ENCODE measurements around the gene GRID1.

GRID1 gene

DNA sequence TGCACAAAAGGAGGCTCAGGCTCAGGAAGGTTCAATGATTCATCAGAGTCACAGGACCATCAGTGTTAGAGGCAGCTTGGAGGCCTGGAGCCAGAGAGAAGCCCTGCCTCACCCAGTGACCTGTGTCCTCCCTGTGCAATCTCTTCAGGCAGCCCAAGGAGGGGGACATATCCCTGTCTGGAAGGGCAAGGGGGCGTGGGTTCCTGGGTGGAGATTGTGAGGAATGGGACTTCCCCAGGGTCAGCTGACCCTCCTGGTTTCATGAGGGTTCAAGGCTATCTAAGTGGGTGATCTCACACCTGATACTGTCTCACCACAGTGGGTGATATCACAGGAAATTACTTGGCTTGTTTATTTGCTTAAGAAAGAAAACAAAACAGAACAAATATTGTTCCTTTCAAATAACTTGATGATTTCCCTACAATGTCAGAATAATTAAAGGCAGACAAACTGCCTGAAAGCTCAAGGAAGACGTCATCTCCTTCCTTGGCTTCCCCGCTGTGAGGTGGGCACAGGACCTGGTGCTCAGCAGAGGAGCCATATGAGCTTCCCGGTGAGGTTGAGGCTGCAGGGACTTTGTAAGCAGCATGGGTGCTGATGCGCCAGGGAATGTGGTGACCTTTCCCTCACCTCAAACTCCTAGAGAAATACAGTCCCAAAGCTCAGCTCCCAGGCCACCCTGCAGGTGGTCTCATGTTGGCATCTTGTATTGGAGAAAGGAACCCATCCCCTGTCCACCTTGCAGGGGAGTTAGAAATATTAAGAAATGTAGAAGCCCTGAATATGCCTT, 763.2 kb downstream of the GRID1 start:
- Mint-ChIP-seq H3K27me3 (ENCODE audit: low read depth) (peaks cover 28% of the 10 kb centered on the region), H3K4me1 (ENCODE audit: low read depth) (peaks cover 13% of the 10 kb centered on the region), H3K27ac (no peak overlapping the region), H3K9me3 (no peaks in the 10 kb centered on the region), H3K36me3 (ENCODE audit: low read depth) (no peaks in the 10 kb centered on the region), H3K4me3 (no peak overlapping the region)

- Mint-ChIP-seq H3K27me3 (ENCODE audit: low read depth) (peaks cover 24% of the 10 kb centered on the region), H3K36me3 (ENCODE audit: low read depth) (no peaks in the 10 kb centered on the region), H3K4me3 (no peak overlapping the region), H3K27ac (no peak overlapping the region), H3K4me1 (ENCODE audit: low read depth) (peaks cover 13% of the 10 kb centered on the region), H3K9me3 (no peaks in the 10 kb centered on the region)
Measured at GRCh38 chr10:85602713-85603112, 763.9 kb downstream of the GRID1 start.

- no peaks in the 10 kb centered on the region for H3K9me3 Mint-ChIP-seq
- H3K27me3 Mint-ChIP-seq (ENCODE audit: low read depth), result peaks cover 25% of the 10 kb centered on the region
- peaks cover 13% of the 10 kb centered on the region for H3K4me1 Mint-ChIP-seq (ENCODE audit: low read depth)
- H3K27ac Mint-ChIP-seq, result no peak overlapping the region
- H3K36me3 Mint-ChIP-seq (ENCODE audit: low read depth), result no peaks in the 10 kb centered on the region
- H3K4me3 Mint-ChIP-seq, result no peak overlapping the region
Measured at GRCh38 chr10:85602306-85602705, 764.3 kb downstream of the GRID1 start.

GRCh38 chr10:85601526-85601925, 765.1 kb downstream of the GRID1 start:
- Mint-ChIP-seq H3K4me3 (no peak overlapping the region), H3K9me3 (no peaks in the 10 kb centered on the region), H3K36me3 (ENCODE audit: low read depth) (no peaks in the 10 kb centered on the region), H3K4me1 (ENCODE audit: low read depth) (peaks cover 13% of the 10 kb centered on the region), H3K27me3 (ENCODE audit: low read depth) (peaks cover 22% of the 10 kb centered on the region), H3K27ac (no peak overlapping the region)

GRCh38 chr10:85600744-85601081, 765.9 kb downstream of the GRID1 start:
- Mint-ChIP-seq H3K4me1 (ENCODE audit: low read depth) (peaks cover 13% of the 10 kb centered on the region), H3K4me3 (no peak overlapping the region), H3K36me3 (ENCODE audit: low read depth) (no peaks in the 10 kb centered on the region), H3K27ac (no peak overlapping the region), H3K9me3 (no peaks in the 10 kb centered on the region), H3K27me3 (ENCODE audit: low read depth) (peaks cover 20% of the 10 kb centered on the region)

GRCh38 chr10:85600026-85600743, 766.4 kb downstream of the GRID1 start:
- Mint-ChIP-seq H3K9me3 (no peaks in the 10 kb centered on the region), H3K4me3 (no peak overlapping the region), H3K27ac (peak overlapping the region; percentile 27), H3K27me3 (ENCODE audit: low read depth) (peaks cover 17% of the 10 kb centered on the region), H3K4me1 (ENCODE audit: low read depth) (peaks cover 13% of the 10 kb centered on the region), H3K36me3 (ENCODE audit: low read depth) (no peaks in the 10 kb centered on the region)

- Mint-ChIP-seq H3K36me3 (ENCODE audit: low read depth) (no peaks in the 10 kb centered on the region), H3K4me3 (no peak overlapping the region), H3K9me3 (no peaks in the 10 kb centered on the region), H3K27me3 (ENCODE audit: low read depth) (peaks cover 15% of the 10 kb centered on the region), H3K27ac (no peak overlapping the region), H3K4me1 (ENCODE audit: low read depth) (peaks cover 16% of the 10 kb centered on the region)
Measured at GRCh38 chr10:85599081-85599480, 767.5 kb downstream of the GRID1 start.

GRCh38 chr10:85598646-85599045, 767.9 kb downstream of the GRID1 start:
- Mint-ChIP-seq H3K36me3 (ENCODE audit: low read depth) (no peaks in the 10 kb centered on the region), H3K9me3 (no peaks in the 10 kb centered on the region), H3K27me3 (ENCODE audit: low read depth) (peaks cover 14% of the 10 kb centered on the region), H3K4me3 (no peak overlapping the region), H3K4me1 (ENCODE audit: low read depth) (peaks cover 15% of the 10 kb centered on the region), H3K27ac (no peak overlapping the region)

- no peaks in the 10 kb centered on the region for H3K9me3 Mint-ChIP-seq
- no peak overlapping the region for H3K27ac Mint-ChIP-seq
- peaks cover 5% of the 10 kb centered on the region for H3K4me1 Mint-ChIP-seq (ENCODE audit: low read depth)
Measured at GRCh38 chr10:85597006-85597405, 769.6 kb downstream of the GRID1 start.

GRCh38 chr10:85596389-85596788, 770.2 kb downstream of the GRID1 start:
- Mint-ChIP-seq H3K9me3 (no peaks in the 10 kb centered on the region), H3K27ac (no peak overlapping the region), H3K4me1 (ENCODE audit: low read depth) (peaks cover 5% of the 10 kb centered on the region), H3K4me3 (no peak overlapping the region), H3K27me3 (ENCODE audit: low read depth) (peaks cover 14% of the 10 kb centered on the region), H3K36me3 (ENCODE audit: low read depth) (no peaks in the 10 kb centered on the region)

More at GRCh38 chr10:85597006-85597405, 769.6 kb downstream of the GRID1 start:
- H3K27me3 Mint-ChIP-seq (ENCODE audit: low read depth), result peaks cover 14% of the 10 kb centered on the region
- no peak overlapping the region for H3K4me3 Mint-ChIP-seq
- no peaks in the 10 kb centered on the region for H3K36me3 Mint-ChIP-seq (ENCODE audit: low read depth)

- Mint-ChIP-seq H3K4me1 (ENCODE audit: low read depth) (peaks cover 5% of the 10 kb centered on the region), H3K27ac (no peak overlapping the region), H3K36me3 (ENCODE audit: low read depth) (no peaks in the 10 kb centered on the region), H3K9me3 (no peaks in the 10 kb centered on the region), H3K27me3 (ENCODE audit: low read depth) (peaks cover 8% of the 10 kb centered on the region), H3K4me3 (no peak overlapping the region)
Measured at GRCh38 chr10:85594239-85594638, 772.4 kb downstream of the GRID1 start.

- H3K4me1 Mint-ChIP-seq (ENCODE audit: low read depth), result peaks cover 5% of the 10 kb centered on the region
- H3K27ac Mint-ChIP-seq, result no peak overlapping the region
- H3K9me3 Mint-ChIP-seq, result no peaks in the 10 kb centered on the region
- peaks cover 8% of the 10 kb centered on the region for H3K27me3 Mint-ChIP-seq (ENCODE audit: low read depth)
- H3K4me3 Mint-ChIP-seq, result no peak overlapping the region
- no peaks in the 10 kb centered on the region for H3K36me3 Mint-ChIP-seq (ENCODE audit: low read depth)
Measured at GRCh38 chr10:85593226-85593772, 773.3 kb downstream of the GRID1 start.

- H3K4me1 Mint-ChIP-seq (ENCODE audit: low read depth), result no peaks in the 10 kb centered on the region
- no peak overlapping the region for H3K27ac Mint-ChIP-seq
- H3K36me3 Mint-ChIP-seq (ENCODE audit: low read depth), result no peaks in the 10 kb centered on the region
- no peaks in the 10 kb centered on the region for H3K27me3 Mint-ChIP-seq (ENCODE audit: low read depth)
- H3K4me3 Mint-ChIP-seq, result no peak overlapping the region
- H3K9me3 Mint-ChIP-seq, result no peaks in the 10 kb centered on the region
Measured at GRCh38 chr10:85581371-85581770, 785.2 kb downstream of the GRID1 start.

GRCh38 chr10:85580585-85580984, 786.0 kb downstream of the GRID1 start:
- Mint-ChIP-seq H3K27ac (no peak overlapping the region), H3K9me3 (no peaks in the 10 kb centered on the region), H3K36me3 (ENCODE audit: low read depth) (no peaks in the 10 kb centered on the region), H3K27me3 (ENCODE audit: low read depth) (no peaks in the 10 kb centered on the region), H3K4me3 (no peak overlapping the region), H3K4me1 (ENCODE audit: low read depth) (no peaks in the 10 kb centered on the region)

DNA sequence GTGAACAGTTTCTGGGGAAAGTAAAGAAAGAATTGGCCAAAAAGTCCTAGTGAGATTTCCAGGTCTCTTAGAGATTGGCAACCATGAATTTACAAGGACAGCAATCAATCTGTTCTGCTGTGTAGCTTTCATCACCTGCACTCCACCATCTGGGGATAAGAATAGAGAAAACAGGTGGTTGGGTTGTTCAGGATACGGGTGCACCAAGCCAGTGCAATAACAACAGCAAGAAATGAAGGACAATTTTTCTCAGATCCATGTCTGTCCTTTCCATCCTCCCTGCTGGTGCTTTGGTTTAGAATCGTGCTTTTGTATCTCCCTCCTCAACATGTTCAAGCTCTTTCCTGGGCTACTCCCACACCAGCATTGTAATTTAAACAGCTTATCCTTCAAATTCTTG, 787.7 kb downstream of the GRID1 start:
- Mint-ChIP-seq H3K36me3 (ENCODE audit: low read depth) (no peaks in the 10 kb centered on the region), H3K4me1 (ENCODE audit: low read depth) (no peaks in the 10 kb centered on the region), H3K27ac (no peak overlapping the region), H3K27me3 (ENCODE audit: low read depth) (no peaks in the 10 kb centered on the region), H3K9me3 (no peaks in the 10 kb centered on the region), H3K4me3 (no peak overlapping the region)
